ENCODE measurements around the gene MYO18A.
A peak's percentile ranks its signal among the peaks of the same experiment; 100 is the strongest.

MYO18A gene

DNA sequence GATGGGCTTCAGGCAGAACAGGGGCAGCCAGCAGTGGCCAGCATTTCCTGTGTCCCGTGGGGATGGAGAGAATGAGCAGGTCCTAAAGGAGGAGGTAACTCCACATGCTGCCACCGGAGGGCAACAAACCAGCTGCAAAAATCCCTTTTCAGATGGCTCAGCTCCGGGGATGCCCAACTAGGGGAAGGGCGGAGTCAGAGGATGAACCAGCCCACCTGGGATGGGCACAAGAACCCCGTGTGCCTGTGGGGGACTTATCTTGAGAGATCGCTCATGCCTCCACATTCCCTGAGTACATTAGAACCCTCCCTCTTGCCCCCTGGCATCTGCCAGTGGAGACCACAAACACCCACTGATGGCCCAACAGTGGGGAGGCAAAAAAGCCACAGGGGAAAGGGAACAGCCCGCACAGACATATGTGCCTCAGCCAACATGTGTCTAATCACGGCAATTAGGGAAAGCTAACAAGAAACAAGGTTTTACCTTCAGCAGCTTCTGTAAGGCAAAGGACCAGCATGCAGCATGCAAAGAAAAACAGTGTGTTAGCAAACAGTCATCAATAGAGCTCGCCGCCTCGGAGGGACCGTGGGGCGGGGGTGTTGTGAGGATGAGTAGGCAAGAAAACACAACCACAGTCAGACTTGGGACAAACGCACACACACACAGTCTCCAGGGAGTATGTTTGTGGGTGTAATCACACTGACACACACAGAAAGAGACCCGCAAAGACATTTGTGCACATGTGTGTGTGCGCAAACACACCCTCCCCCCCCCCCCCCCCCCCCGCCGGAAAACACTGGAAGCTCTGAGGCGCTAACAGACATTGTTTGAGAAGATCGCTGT is 64.0 kb downstream of the MYO18A start:
- DNase-seq (ENCODE audit: insufficient read length, low spot score), result no peak
- TF ChIP-seq, protein P1, sequence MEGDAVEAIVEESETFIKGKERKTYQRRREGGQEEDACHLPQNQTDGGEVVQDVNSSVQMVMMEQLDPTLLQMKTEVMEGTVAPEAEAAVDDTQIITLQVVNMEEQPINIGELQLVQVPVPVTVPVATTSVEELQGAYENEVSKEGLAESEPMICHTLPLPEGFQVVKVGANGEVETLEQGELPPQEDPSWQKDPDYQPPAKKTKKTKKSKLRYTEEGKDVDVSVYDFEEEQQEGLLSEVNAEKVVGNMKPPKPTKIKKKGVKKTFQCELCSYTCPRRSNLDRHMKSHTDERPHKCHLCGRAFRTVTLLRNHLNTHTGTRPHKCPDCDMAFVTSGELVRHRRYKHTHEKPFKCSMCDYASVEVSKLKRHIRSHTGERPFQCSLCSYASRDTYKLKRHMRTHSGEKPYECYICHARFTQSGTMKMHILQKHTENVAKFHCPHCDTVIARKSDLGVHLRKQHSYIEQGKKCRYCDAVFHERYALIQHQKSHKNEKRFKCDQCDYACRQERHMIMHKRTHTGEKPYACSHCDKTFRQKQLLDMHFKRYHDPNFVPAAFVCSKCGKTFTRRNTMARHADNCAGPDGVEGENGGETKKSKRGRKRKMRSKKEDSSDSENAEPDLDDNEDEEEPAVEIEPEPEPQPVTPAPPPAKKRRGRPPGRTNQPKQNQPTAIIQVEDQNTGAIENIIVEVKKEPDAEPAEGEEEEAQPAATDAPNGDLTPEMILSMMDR (IDR thresholded peaks at IDR 0.05; ENCODE audit: insufficient read depth, missing control alignments), result peak; percentile 58
- FAIRE-seq, result no peak

GRCh38 chr17:29115435-29115834 is 64.8 kb downstream of the MYO18A start:
- no peak for DNase-seq (ENCODE audit: insufficient read length, low spot score)
- no peak for FAIRE-seq
- TF ChIP-seq, protein P1 (IDR thresholded peaks at IDR 0.05; ENCODE audit: insufficient read depth, missing control alignments), result no peak

- no peak for DNase-seq (ENCODE audit: insufficient read length, low spot score)
- TF ChIP-seq, protein P1 (IDR thresholded peaks at IDR 0.05; ENCODE audit: insufficient read depth, missing control alignments), result no peak
- FAIRE-seq, result no peak
These were observed 66.1 kb downstream of the MYO18A start for GRCh38 chr17:29114141-29114540.

GRCh38 chr17:29113334-29113733 is 66.9 kb downstream of the MYO18A start:
- no peak for FAIRE-seq
- TF ChIP-seq, protein P1 (IDR thresholded peaks at IDR 0.05; ENCODE audit: insufficient read depth, missing control alignments), result peak; percentile 26

GRCh38 chr17:29112771-29113295 is 67.4 kb downstream of the MYO18A start:
- TF ChIP-seq, protein P1 (IDR thresholded peaks at IDR 0.05; ENCODE audit: insufficient read depth, missing control alignments), result no peak
- DNase-seq (ENCODE audit: insufficient read length, low spot score), result no peak
- no peak for FAIRE-seq

More at GRCh38 chr17:29113334-29113733, 66.9 kb downstream of the MYO18A start:
- no peak for DNase-seq (ENCODE audit: insufficient read length, low spot score)

DNA sequence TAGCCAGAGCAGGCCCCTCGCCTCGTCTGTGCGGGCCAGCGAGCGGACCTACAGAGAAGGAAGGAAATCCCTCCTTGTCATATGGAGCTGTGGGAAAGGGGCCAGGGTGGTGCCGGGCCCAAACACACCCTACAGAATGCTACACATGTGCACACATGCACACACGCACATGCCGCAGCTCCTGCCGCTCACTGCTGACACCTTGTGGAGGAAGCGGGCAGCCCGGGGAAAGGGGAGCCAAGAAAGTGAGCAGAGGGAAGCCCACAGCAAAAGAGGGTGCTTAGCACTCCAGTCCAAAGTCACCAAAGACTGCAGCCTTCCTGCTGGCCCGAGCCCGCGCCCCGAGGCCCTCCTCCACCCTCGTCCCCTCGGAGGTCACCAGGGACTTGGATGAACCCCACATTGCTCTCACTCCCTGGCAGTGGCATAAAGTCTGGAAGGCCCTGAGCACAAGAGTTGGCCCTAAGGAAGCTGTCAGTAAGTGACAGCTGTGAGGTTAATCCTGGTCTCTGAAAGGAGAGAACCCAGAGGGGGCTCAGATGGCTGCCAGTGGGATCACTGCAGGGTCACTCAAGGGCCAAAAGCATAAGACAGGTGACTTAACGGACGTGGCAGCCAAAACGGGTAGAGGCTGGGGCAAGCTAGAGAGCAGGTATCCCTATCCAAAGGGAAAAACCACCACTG is 68.2 kb downstream of the MYO18A start:
- TF ChIP-seq, protein P1 (IDR thresholded peaks at IDR 0.05; ENCODE audit: insufficient read depth, missing control alignments), result peak; percentile 100
- FAIRE-seq, result no peak
- DNase-seq (ENCODE audit: insufficient read length, low spot score), result peak; percentile 70

All from D721Med (cell line).